ENCODE measurements around the gene NOS2.

NOS2 gene

GRCh38 chr17:27771586-27771985 lies 28.7 kb downstream of the NOS2 start:
- DNase-seq (ENCODE audit: extremely low read depth, insufficient read length) = no peak
- H3K4me3 ChIP-seq (replicated peaks; ENCODE audit: low read depth, low read length) = no peak overlapping the region
- no peaks in the 10 kb centered on the region for H3K36me3 ChIP-seq (ENCODE audit: control insufficient read depth, insufficient read depth, low read length)
- TF ChIP-seq CTCF (IDR thresholded peaks at IDR 0.05; ENCODE audit: insufficient read depth, low read length, poor library complexity, severe bottlenecking) = no peak
- no peaks in the 10 kb centered on the region; the same call in 1 of the 2 replicates for H3K27me3 ChIP-seq (replicated peaks; ENCODE audit: control insufficient read depth, insufficient read depth, low read length)

- Histone ChIP-seq H3K36me3 (ENCODE audit: control insufficient read depth, insufficient read depth, low read length) (no peaks in the 10 kb centered on the region), H3K27me3 (replicated peaks; ENCODE audit: control insufficient read depth, insufficient read depth, low read length) (no peaks in the 10 kb centered on the region; the same call in 1 of the 2 replicates), H3K4me3 (replicated peaks; ENCODE audit: low read depth, low read length) (no peak overlapping the region)
- TF ChIP-seq CTCF (IDR thresholded peaks at IDR 0.05; ENCODE audit: insufficient read depth, low read length, poor library complexity, severe bottlenecking) = no peak
- DNase-seq (ENCODE audit: extremely low read depth, insufficient read length) = no peak
Observed at GRCh38 chr17:27770877-27771276, 29.5 kb downstream of the NOS2 start.

- Histone ChIP-seq H3K36me3 (ENCODE audit: control insufficient read depth, insufficient read depth, low read length) (no peaks in the 10 kb centered on the region), H3K27me3 (replicated peaks; ENCODE audit: control insufficient read depth, insufficient read depth, low read length) (no peaks in the 10 kb centered on the region; the same call in 1 of the 2 replicates), H3K4me3 (replicated peaks; ENCODE audit: low read depth, low read length) (no peak overlapping the region)
- no peak for TF ChIP-seq CTCF (IDR thresholded peaks at IDR 0.05; ENCODE audit: insufficient read depth, low read length, poor library complexity, severe bottlenecking)
- DNase-seq (ENCODE audit: extremely low read depth, insufficient read length) = no peak
Observed at GRCh38 chr17:27768858-27769410, 31.4 kb downstream of the NOS2 start.

DNA sequence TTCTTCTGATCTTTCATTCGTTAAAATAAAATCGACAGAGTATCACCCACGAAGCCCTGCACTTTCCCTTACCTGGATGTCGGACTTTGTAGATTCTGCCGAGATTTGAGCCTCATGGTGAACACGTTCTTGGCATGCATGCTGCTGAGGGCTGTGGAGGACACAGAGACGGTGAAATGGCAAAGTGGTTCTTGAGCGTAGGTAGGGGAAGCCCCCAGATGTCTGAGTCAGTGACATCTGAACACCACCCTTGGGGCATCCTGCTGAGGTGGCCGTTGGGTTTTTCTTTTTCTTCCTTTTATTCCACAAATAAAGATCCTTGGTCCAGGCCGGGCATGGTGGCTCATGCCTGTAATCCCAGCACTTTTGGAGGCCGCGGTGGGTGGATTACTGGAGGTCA lies 33.9 kb downstream of the NOS2 start:
- Histone ChIP-seq H3K27me3 (replicated peaks; ENCODE audit: control insufficient read depth, insufficient read depth, low read length) (no peaks in the 10 kb centered on the region; the same call in 1 of the 2 replicates), H3K4me3 (replicated peaks; ENCODE audit: low read depth, low read length) (no peak overlapping the region), H3K36me3 (ENCODE audit: control insufficient read depth, insufficient read depth, low read length) (no peaks in the 10 kb centered on the region)
- no peak for DNase-seq (ENCODE audit: extremely low read depth, insufficient read length)
- TF ChIP-seq CTCF (IDR thresholded peaks at IDR 0.05; ENCODE audit: insufficient read depth, low read length, poor library complexity, severe bottlenecking) = no peak

- no peak for DNase-seq (ENCODE audit: extremely low read depth, insufficient read length)
- H3K4me3 ChIP-seq (replicated peaks; ENCODE audit: low read depth, low read length) = no peak overlapping the region
- H3K27me3 ChIP-seq (replicated peaks; ENCODE audit: control insufficient read depth, insufficient read depth, low read length) = no peaks in the 10 kb centered on the region; the same call in 1 of the 2 replicates
- H3K36me3 ChIP-seq (ENCODE audit: control insufficient read depth, insufficient read depth, low read length) = no peaks in the 10 kb centered on the region
- no peak for TF ChIP-seq CTCF (IDR thresholded peaks at IDR 0.05; ENCODE audit: insufficient read depth, low read length, poor library complexity, severe bottlenecking)
Observed at GRCh38 chr17:27765353-27765752, 35.0 kb downstream of the NOS2 start.

- no peaks in the 10 kb centered on the region for H3K36me3 ChIP-seq (ENCODE audit: control insufficient read depth, insufficient read depth, low read length)
- no peak for DNase-seq (ENCODE audit: extremely low read depth, insufficient read length)
- TF ChIP-seq CTCF (IDR thresholded peaks at IDR 0.05; ENCODE audit: insufficient read depth, low read length, poor library complexity, severe bottlenecking) = no peak
Observed at GRCh38 chr17:27764589-27764988, 35.7 kb downstream of the NOS2 start.

More at GRCh38 chr17:27764589-27764988, 35.7 kb downstream of the NOS2 start:
- H3K27me3 ChIP-seq (replicated peaks; ENCODE audit: control insufficient read depth, insufficient read depth, low read length) = no peaks in the 10 kb centered on the region; the same call in 1 of the 2 replicates
- H3K4me3 ChIP-seq (replicated peaks; ENCODE audit: low read depth, low read length) = no peak overlapping the region

All from GM06990 (cell line).